Ectodermal cell (in vitro differentiated cells): ENCODE data around the gene FSD2.

Experiments used
- H3K27ac ChIP-seq: 2 replicates; pipeline ENCODE4 v1.7.0; 2013; ENCODE audit warnings: mild to moderate bottlenecking, low read depth, low read length; ENCODE audit not compliant: insufficient read depth, poor library complexity, severe bottlenecking
- H3K27me3 ChIP-seq: 2 replicates; pipeline ENCODE4 v1.7.0; 2013; ENCODE audit warnings: mild to moderate bottlenecking, low read length; ENCODE audit not compliant: insufficient read depth, control insufficient read depth, poor library complexity, severe bottlenecking
- H3K36me3 ChIP-seq: one replicate; pipeline ENCODE4 v1.7.0; 2013; ENCODE audit warnings: low read length; ENCODE audit not compliant: control insufficient read depth, insufficient read depth
- H3K4me1 ChIP-seq: one replicate; pipeline ENCODE4 v1.7.0; 2013; ENCODE audit warnings: low read length; ENCODE audit not compliant: control insufficient read depth, insufficient read depth
- H3K4me3 ChIP-seq: 2 replicates; pipeline ENCODE4 v1.7.0; 2013; ENCODE audit warnings: low read depth, low read length, control low read depth; ENCODE audit not compliant: insufficient read depth
- H3K9me3 ChIP-seq: 2 replicates; pipeline ENCODE4 v1.7.0; 2013; ENCODE audit warnings: mild to moderate bottlenecking, low read length, moderate library complexity; ENCODE audit not compliant: control insufficient read depth
- WGBS, 2 experiments: methylation state at CpG; one replicate each; pipeline ENCODE4 v1.1.7; 2013; ENCODE audit warnings: missing lambda C conversion rate in 2 of 2; 5-methylcytosine and 5-hydroxymethylcytosine counted together

Gene FSD2

GRCh38 chr15:82847703-82848102, 41.8 kb upstream of the FSD2 start:
- WGBS, 2 experiments, result 83 to 85% methylated on average over 8 of the region's 8 CpGs
- Histone ChIP-seq H3K4me1 (peaks cover 10% of the 10 kb centered on the region), H3K9me3 (no peaks in the 10 kb centered on the region), H3K27me3 (no peaks in the 10 kb centered on the region), H3K4me3 (no peak overlapping the region), H3K27ac (no peak overlapping the region), H3K36me3 (no peaks in the 10 kb centered on the region)

- Histone ChIP-seq H3K4me3 (no peak overlapping the region), H3K36me3 (no peaks in the 10 kb centered on the region), H3K27me3 (no peaks in the 10 kb centered on the region), H3K4me1 (peaks cover 10% of the 10 kb centered on the region), H3K27ac (no peak overlapping the region), H3K9me3 (no peaks in the 10 kb centered on the region)
- 90 to 92% methylated on average over 4 of the region's 4 CpGs for WGBS, 2 experiments
Measured at GRCh38 chr15:82846621-82847020, 40.8 kb upstream of the FSD2 start.

- Histone ChIP-seq H3K36me3 (no peaks in the 10 kb centered on the region), H3K27ac (no peak overlapping the region), H3K4me1 (peaks cover 10% of the 10 kb centered on the region), H3K27me3 (no peaks in the 10 kb centered on the region), H3K4me3 (no peak overlapping the region), H3K9me3 (no peaks in the 10 kb centered on the region)
- WGBS, 2 experiments, result 76 to 79% methylated on average over 7 of the region's 7 CpGs
Measured at GRCh38 chr15:82845686-82846085, 39.8 kb upstream of the FSD2 start.

DNA sequence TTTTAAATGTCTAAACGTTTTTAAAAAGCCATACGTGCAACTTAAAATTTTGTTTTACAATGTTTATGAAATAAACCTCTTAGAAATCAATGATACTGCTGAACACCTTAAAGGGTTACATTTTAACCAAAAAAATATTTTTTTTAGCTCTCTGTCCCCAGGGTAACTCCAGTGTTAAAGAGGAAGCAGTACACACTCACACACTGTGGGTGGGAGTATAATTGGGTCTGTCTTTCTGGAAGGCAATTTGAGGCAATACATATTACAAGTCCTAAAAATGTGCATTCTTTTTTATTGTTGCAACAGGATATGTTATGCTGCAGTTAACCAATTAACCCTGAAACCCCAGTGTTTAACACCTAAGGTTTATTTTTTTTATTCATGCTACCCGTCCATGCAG, 37.7 kb upstream of the FSD2 start:
- H3K36me3 ChIP-seq, result no peaks in the 10 kb centered on the region
- 81 to 92% methylated on average over 1 of the region's 3 CpGs for WGBS, 2 experiments
- H3K4me3 ChIP-seq, result no peak overlapping the region
- H3K9me3 ChIP-seq, result no peaks in the 10 kb centered on the region
- no peaks in the 10 kb centered on the region for H3K4me1 ChIP-seq
- no peak overlapping the region for H3K27ac ChIP-seq
- H3K27me3 ChIP-seq, result no peaks in the 10 kb centered on the region

GRCh38 chr15:82840166-82840565, 34.3 kb upstream of the FSD2 start:
- Histone ChIP-seq H3K27ac (no peak overlapping the region), H3K36me3 (peaks cover 1% of the 10 kb centered on the region), H3K9me3 (no peaks in the 10 kb centered on the region), H3K4me3 (no peak overlapping the region), H3K27me3 (no peaks in the 10 kb centered on the region), H3K4me1 (no peaks in the 10 kb centered on the region)
- 92 to 93% methylated on average over 3 to 4 of the region's 4 CpGs for WGBS, 2 experiments

GRCh38 chr15:82839136-82839535, 33.3 kb upstream of the FSD2 start:
- peaks cover 2% of the 10 kb centered on the region for H3K36me3 ChIP-seq
- H3K4me3 ChIP-seq, result no peak overlapping the region
- no peaks in the 10 kb centered on the region for H3K27me3 ChIP-seq
- H3K4me1 ChIP-seq, result no peaks in the 10 kb centered on the region
- no peaks in the 10 kb centered on the region for H3K9me3 ChIP-seq
- H3K27ac ChIP-seq, result no peak overlapping the region

- Histone ChIP-seq H3K4me3 (no peak overlapping the region), H3K36me3 (peaks cover 2% of the 10 kb centered on the region), H3K9me3 (no peaks in the 10 kb centered on the region), H3K27ac (no peak overlapping the region), H3K27me3 (no peaks in the 10 kb centered on the region), H3K4me1 (no peaks in the 10 kb centered on the region)
- WGBS, 2 experiments, result 94 to 95% methylated on average over 14 of the region's 14 CpGs
Measured at GRCh38 chr15:82838096-82838735, 32.3 kb upstream of the FSD2 start.

DNA sequence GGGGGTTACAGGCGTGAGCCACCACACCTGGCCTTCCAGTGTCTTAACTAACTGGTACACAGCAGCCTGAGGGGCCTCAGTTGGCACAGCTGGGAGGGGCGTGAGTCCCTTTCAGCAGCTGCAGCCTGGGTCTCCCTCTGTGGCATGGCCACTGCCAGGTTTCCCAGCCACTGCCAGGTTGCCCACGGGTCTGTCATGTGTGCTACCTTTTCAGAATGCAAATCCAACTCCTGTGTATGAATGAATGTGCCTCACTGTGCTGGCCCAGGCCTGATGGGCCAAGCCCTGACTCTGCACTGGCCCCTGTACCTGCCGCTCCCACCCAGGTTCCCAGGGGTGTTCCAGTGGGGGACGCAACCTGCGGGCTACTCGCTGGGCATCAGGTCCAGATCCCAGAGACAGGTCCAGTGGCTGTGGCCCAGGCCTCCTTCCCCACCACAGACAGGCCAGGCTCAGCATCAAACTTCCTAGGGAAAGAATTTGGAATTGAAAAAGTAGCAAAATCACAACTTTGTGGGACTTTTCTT, 29.6 kb upstream of the FSD2 start:
- 94 to 95% methylated on average over 7 of the region's 7 CpGs for WGBS, 2 experiments
- no peak overlapping the region for H3K4me3 ChIP-seq
- no peak overlapping the region for H3K27ac ChIP-seq
- no peaks in the 10 kb centered on the region for H3K9me3 ChIP-seq
- no peaks in the 10 kb centered on the region for H3K4me1 ChIP-seq
- no peaks in the 10 kb centered on the region for H3K27me3 ChIP-seq
- H3K36me3 ChIP-seq, result peaks cover 2% of the 10 kb centered on the region

- 95 to 97% methylated on average over 4 of the region's 4 CpGs for WGBS, 2 experiments
- Histone ChIP-seq H3K27me3 (no peaks in the 10 kb centered on the region), H3K9me3 (no peaks in the 10 kb centered on the region), H3K27ac (no peak overlapping the region), H3K36me3 (peaks cover 2% of the 10 kb centered on the region), H3K4me1 (no peaks in the 10 kb centered on the region), H3K4me3 (no peak overlapping the region)
Measured at GRCh38 chr15:82833362-82833682, 27.5 kb upstream of the FSD2 start.

- Histone ChIP-seq H3K4me3 (no peak overlapping the region), H3K27me3 (no peaks in the 10 kb centered on the region), H3K27ac (no peak overlapping the region), H3K36me3 (peaks cover 5% of the 10 kb centered on the region), H3K4me1 (no peaks in the 10 kb centered on the region), H3K9me3 (no peaks in the 10 kb centered on the region)
- WGBS, 2 experiments, result 89 to 92% methylated on average over 13 of the region's 13 CpGs
Measured at GRCh38 chr15:82832601-82833361, 26.9 kb upstream of the FSD2 start.
